IPS-NIHi11 (cell line): ENCODE results near the gene TGFB1I1.

Experiments used
- DNase-seq: peaks from one replicate; pipeline ENCODE4 v3.0.0; 2012; ENCODE audit warnings: mixed read lengths, low spot score

Gene TGFB1I1

GRCh38 chr16:31452631-31453106, 19.3 kb upstream of the TGFB1I1 start:
- no peak for DNase-seq

- DNase-seq, result no peak
These were observed 18.4 kb upstream of the TGFB1I1 start for GRCh38 chr16:31453255-31454204.

DNA sequence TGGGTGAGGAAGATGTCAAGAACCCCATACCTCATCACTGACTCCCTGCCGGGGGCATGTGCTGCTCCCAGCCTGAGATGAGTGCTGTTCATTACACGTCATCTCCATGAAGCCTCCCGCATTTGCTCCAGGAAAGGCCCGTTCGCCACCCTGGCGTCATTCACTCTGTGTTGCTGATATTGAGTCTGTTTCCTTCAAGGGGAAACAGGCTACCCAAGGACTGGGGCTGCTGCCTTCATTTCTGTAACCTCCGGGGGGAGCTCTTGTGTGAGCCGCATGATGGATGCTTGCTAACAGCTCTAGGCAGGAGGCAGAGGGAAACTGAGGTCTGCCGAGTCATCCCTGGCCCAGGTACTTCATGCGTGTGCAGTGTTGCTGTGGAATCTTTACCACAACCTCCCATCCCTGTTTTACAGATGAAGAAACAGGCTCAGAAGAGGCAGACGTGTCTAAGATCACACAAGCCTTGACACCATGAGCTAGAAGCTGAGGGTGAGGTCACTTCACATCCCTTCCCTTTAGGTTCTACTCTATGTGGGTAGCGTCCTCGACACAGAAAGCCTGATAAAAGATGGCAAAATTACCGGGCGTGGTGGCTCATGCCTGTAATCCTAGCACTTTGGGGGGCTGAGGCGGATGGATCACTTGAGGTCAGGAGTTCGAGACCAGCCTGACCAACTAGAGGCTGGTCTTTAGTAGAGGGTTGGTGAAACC, 16.2 kb upstream of the TGFB1I1 start:
- DNase-seq, result no peak

- no peak for DNase-seq
These were observed 15.0 kb upstream of the TGFB1I1 start for GRCh38 chr16:31456988-31457360.

- DNase-seq, result no peak
These were observed 13.7 kb upstream of the TGFB1I1 start for GRCh38 chr16:31458073-31458843.

GRCh38 chr16:31458844-31459686, 12.9 kb upstream of the TGFB1I1 start, which contains the start of gene ARMC5:
Gene ARMC5 (plus strand): TSS chr16:31459501. CDS start chr16:31459525, 24 bp downstream.
- DNase-seq, result peak; percentile 88

GRCh38 chr16:31459687-31460581, 12.0 kb upstream of the TGFB1I1 start:
- peak; percentile 91 for DNase-seq

GRCh38 chr16:31460582-31461002, 11.4 kb upstream of the TGFB1I1 start:
- no peak for DNase-seq

DNA sequence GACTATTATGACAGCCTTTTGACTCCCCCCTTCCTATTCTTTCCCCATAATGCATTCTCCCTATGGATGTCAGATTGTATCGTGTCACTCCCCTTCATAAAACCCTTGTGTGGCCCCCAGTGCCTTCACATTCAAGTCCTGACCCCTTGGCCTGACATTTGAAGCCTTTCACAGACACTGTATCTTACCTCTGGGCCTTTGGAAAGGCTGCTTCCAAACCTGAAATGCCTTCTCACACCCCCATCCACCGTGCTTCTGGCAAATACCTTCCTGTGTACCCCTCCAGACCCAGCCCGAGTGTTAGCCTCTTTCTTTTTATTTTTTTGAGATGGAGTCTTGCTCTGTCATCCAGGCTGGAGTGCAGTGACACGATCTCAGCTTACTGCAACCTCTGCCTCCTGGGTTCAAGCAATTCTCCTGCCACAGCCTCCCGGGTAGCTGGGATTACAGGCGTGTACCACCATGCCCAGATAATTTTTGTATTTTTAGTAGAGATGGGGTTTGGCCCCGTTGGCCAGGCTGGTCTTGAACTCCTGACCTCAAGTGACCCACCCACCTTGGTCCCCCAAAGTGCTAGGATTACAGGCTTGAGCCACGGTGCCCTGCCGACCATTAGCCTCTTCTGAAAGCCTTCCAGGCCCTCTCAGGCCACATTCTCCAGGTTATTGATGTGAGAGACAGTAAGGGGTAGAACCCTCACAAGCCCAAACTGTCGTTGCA, 10.6 kb upstream of the TGFB1I1 start:
- DNase-seq, result no peak

- DNase-seq, result no peak
These were observed 9.8 kb upstream of the TGFB1I1 start for GRCh38 chr16:31461921-31462804.

GRCh38 chr16:31464348-31464769, 7.6 kb upstream of the TGFB1I1 start:
- no peak for DNase-seq

- no peak for DNase-seq
These were observed 7.1 kb upstream of the TGFB1I1 start for GRCh38 chr16:31464781-31465260.

GRCh38 chr16:31465788-31466370, 6.1 kb upstream of the TGFB1I1 start:
- no peak for DNase-seq

DNA sequence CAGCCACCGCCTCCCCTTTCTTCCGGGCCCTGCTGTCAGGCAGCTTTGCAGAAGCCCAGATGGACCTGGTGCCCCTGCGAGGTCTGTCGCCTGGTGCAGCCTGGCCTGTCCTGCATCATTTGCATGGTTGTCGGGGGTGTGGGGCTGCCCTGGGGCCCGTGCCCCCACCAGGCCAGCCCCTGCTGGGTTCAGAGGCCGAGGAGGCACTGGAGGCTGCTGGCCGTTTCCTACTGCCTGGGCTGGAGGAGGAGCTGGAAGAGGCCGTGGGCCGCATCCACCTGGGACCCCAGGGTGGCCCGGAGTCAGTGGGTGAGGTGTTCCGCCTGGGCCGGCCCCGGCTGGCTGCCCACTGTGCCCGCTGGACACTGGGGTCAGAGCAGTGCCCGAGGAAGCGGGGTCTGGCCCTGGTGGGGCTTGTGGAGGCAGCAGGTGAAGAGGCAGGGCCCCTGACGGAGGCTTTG, 5.5 kb upstream of the TGFB1I1 start:
- no peak for DNase-seq

GRCh38 chr16:31467151-31467773, 4.7 kb upstream of the TGFB1I1 start:
- no peak for DNase-seq

DNA sequence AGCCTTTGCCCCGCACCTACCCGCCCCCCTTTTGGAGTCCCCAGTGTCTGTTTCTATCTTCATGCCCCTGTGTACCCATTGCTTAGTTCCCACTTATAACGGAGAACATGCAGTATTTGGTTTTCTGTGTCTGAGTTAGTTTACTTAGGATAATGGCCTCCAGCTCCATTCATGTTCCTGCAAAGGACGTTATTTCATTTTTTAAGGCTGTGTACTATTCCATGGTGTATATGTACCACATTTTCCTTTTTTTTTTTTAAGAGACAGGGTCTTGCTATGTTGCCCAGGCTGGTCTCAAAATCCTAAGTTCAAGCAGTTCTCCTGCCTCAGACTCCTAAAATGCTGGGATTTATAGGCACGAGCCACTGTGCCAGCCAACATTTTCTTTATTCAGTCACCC, 4.1 kb upstream of the TGFB1I1 start:
- no peak for DNase-seq

DNA sequence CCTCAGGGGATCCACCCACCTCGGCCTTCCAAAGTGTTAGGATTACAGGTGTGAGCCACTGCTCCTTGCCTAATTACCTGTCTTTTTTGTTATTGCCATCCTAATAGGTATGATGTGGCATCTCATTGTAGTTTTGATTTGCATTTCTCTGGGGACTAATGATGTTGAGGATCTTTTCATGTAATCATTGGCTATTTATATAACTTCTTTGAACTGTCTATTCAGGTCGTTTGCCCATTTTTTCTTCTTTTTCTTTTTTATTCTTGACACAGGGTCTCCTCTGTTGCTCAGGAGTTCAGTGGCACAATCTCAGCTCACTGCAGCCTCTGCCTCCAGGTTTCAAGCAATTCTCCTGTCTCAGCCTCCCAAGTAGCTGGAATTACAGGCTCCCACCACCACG, 1.3 kb upstream of the TGFB1I1 start:
- DNase-seq, result no peak
